GM21786 (cell line): ENCODE data around the gene ITPKA.

Experiments used
- ATAC-seq: cut with Tn5 transposase; IDR thresholded peaks from one replicate; pipeline ENCODE4 v1.9.1; 2021; ENCODE audit not compliant: unreplicated experiment

The ITPKA gene

GRCh38 chr15:41507820-41508290 is 14.2 kb downstream of the ITPKA start:
- ATAC-seq: no peak

- ATAC-seq: no peak
Measured at GRCh38 chr15:41510728-41511127, 17.1 kb downstream of the ITPKA start.

GRCh38 chr15:41511331-41511898 is 17.7 kb downstream of the ITPKA start:
- ATAC-seq: no peak

DNA sequence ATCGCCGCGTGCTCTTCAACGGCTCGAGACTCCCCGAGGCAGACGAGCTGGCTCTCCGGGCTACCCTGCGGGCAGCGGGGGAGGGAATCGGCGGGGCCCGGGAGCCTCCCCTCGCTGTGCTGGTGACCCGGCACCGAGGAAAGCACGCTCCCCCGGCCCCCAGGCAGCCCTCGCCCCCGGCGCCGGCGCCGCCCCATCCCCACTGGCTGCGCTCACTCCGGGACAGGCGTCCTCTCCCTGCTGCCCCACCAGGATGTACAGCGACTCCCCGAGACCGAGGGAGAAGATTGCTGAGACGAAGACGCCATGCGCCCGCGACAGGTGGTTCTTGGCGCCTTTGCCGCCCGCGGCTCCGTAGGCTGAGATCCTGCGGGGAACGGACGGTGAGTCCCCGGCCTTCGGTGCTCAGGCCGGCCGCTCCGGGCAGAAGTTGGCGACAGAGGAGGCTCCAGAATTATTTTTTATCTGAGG is 18.3 kb downstream of the ITPKA start:
- no peak for ATAC-seq

GRCh38 chr15:41512512-41512939 is 18.9 kb downstream of the ITPKA start:
- ATAC-seq: no peak

DNA sequence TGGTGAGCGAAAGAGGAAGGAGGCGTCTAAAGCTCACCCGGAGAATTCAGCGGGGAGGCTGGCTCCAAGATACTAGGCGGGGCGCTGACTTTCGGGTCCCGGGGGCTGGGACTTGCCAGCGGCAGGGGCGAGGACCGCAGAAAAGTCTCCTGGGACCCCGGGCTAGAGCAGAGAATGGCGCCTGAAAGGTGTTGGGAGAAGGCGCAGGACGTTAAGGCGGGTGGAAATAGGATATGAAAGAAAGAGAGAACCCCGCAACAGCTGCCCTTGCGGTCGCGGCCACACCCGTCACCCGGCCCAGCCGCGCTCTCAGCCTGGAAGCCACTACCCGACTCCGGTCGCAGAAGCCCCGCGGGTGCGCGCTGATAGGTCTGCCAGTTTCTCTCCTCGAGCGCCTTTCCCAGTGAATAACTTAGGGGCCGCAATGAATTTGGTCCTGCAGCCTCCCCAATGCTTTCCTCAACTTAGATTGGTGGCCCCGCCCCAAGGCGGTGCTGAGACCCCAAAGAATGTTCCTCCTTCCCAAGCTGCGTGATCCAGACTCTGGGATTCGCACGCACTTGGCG is 19.3 kb downstream of the ITPKA start:
- no peak for ATAC-seq

DNA sequence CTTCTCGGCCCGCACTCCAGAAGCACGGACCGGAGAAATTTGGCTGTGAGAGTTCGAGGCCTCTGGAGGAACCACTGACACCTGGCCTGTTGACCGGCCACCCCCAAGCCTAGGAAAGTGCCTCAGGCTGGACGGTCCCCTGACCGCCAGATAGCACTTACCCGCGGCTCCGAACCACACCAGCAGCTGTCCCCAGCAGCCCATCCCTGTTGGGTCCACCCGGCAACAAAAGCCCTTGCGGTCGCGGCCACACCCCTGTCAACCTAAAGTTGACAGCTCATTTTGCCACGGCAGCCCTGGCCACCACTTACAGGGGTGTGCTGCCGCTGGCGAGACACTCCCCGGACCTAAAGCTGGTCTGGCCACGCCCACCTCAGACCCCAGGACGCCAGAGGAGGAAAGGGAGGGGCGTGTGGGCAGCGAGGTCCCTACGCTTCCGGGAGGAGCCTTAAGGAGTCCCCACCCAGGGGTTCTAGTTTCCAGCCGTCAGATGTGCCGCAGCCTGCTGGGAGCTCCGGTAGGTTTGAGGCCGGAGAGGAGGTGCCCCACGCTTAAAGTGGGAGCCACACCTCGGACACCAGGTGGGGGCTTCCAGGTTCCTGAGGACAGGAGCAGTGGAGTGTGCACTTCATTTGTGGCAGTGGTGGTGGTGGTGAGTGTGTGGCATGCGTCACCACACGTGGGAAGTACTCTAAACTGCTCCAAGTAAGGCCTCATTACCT is 20.0 kb downstream of the ITPKA start, which contains the start of gene LTK:
LTK (minus strand) TSS at position 322 of the 722 bp plus-strand sequence; CDS start at position 204, 118 bp downstream.
- ATAC-seq: no peak

GRCh38 chr15:41517895-41518449 is 24.3 kb downstream of the ITPKA start:
- no peak for ATAC-seq

- ATAC-seq: no peak
Measured at GRCh38 chr15:41520636-41521035, 27.0 kb downstream of the ITPKA start.

DNA sequence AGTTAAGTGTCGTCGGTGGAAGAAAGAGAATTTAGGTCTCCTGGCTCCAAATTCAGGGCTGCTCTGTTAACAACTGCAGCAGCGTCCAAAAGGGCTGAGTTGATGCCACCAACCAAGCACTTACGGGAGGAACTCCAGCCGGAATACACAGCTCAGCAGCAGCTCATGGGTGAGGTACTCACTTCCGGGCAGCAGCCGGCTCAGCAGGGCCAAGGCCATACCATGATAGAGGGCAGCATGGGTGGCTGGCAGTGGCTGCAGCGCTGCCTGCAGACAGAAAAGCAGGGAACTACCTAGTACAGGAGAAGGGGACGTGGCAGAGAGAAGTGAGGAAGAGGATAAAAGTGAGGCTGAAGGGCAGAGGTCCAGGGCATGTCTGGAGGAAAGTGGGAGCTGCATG is 27.9 kb downstream of the ITPKA start:
- ATAC-seq: no peak

GRCh38 chr15:41523097-41523496 is 29.4 kb downstream of the ITPKA start:
- no peak for ATAC-seq

- no peak for ATAC-seq
Measured at GRCh38 chr15:41530363-41530956, 36.8 kb downstream of the ITPKA start.

GRCh38 chr15:41535544-41535943 is 41.9 kb downstream of the ITPKA start:
- no peak for ATAC-seq

DNA sequence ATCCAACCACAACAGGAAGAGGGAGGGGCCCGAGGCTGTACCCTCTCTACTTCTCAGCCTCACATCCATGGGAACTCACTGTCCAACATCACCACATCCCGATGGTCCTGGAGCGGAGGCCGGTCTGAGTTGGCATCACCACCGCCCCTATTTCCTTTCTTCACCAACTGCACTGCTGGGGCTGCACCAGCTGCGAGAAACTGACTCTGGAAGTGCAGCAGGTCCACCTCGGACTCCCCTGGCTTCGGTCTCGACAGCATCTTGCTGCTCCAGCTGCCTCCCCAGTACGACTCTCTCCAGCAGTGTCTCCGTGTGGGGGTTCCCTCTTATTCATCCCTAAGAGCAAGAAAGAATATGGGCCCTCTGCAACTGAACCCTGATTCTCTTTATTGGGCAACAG is 43.2 kb downstream of the ITPKA start:
- ATAC-seq: no peak

DNA sequence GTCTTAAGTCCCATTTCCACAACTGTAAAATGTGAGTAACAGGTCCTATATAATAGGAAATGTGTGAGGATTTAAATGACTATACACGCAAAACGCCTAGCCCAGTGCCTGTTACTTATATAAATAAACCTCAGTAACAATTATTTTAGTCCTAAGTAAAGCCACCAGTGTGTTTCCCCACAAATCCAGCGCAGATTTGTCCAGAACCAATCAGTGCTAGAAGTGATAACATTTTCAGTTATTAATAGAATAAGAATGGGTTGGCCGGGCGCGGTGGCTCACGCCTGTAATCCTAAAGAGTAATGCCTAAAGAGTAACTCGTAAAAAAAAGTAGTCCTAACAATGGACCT is 49.8 kb downstream of the ITPKA start:
- ATAC-seq: no peak

DNA sequence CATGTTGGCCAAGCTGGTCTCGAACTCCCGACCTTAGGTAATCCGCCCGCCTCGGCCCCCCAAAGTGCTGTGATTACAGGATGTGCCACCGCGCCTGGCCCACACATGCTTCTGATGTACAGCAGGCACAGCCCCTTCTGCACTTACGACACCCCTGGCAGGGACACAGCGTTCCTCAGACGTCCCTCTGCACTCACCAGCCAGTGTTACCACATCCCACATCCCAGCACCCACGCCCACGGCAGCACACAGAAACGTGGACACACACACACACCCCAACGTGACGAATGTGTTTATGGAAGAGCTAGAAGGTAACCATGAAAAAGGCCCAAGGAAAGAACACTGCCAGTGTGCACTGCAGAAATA is 51.0 kb downstream of the ITPKA start:
- no peak for ATAC-seq

- no peak for ATAC-seq
Measured at GRCh38 chr15:41545218-41545617, 51.5 kb downstream of the ITPKA start.

DNA sequence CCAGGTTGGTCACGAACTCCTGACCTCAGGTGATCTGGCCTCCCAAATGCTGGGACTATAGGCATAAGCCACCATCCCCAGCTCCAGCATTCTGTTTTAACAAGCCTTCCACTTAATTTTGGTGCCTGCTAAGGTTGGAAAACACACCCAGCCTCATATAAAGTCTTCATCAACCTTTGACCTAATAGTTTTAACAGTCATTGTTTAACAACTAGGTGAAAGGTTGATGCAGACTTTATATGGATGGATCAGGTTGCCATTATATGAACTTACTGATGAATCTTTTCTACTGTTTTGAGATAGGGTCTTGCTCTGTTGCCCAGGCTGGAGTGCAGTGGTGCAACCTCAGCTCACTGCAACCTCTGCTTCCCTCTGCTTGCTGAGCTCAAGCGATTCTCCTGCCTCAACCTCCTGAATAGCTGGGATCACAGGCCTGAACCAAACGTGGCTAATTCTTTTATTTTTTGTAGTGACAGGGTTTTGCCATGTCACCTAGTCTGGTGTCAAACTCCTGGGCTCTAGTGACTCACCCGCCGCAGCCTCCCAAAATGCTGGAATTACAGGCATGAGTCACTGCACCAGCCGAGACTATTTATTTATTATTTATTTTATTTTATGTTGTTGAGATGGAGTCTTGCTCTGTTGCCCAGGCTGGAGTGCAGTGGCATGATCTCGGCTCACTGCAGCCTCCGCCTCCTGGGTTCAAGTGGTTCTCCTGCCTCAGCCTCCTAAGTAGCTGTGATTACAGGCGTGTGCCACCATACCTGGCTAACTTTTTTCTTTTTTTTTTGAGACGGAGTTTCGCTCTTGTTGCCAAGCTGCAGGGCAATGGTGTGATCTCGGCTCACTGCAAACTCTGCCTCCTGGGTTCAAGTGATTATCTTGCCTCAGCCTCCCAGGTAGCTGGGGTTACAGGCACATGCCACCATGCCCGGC is 53.4 kb downstream of the ITPKA start:
- no peak for ATAC-seq

GRCh38 chr15:41550066-41550775 is 56.5 kb downstream of the ITPKA start:
- ATAC-seq: no peak
